Ramos (cell line): ENCODE results near the gene L3MBTL4.
"Not testable (repeated sequence)": the region's sequence is repeated elsewhere in the genome, so short reads cannot be mapped to it uniquely, and the experiment has no call there.

ENCODE experiments used
- in situ Hi-C: fragments of 300-500 bp; cut with MboI; formaldehyde crosslinking; loops from one replicate; pipeline ENCODE4 v1.14.3; 2022; ENCODE audit warnings: low sequenced_read_pairs; ENCODE audit not compliant: unreplicated experiment

The L3MBTL4 gene

DNA sequence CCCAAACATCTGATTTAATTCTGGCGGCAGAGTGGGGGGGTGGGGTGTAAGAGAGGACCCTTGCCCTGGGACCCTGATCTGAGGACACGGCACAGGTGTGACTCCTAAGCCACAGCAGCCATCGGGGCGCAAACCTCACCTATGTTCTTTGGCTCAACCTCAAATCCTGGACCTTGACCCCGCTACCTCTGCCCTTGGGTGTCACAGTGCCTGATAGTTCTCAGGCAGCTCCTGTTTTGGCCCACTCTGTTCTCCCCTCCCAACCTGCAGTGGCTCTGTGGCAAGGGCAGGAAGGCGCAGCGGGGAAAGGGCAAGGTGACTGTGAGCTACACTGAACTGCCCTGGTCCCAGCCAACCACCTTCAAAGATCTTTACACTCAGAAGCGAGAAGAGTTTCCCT lies 152.8 kb downstream of the L3MBTL4 start:
- in situ Hi-C loops: no loop called here

DNA sequence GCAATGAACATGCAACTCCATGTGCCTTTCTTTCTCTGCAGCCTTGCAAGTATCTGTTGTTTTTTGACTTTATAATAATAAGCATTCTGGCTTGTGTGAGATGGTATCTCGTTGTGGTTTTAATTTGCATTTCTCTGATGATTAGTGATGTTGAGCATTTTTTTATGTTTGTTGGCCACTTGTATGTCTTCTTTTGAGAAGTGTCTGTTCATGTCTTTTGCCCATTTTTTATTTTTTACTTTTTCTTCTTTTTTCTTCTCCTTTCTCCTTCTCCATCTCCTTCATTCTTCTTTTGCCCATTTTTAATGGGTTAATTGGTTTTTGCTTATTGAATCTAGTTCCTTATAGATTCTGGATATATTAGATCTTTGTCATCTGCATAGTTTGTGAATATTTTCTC lies 155.4 kb downstream of the L3MBTL4 start:
- in situ Hi-C loops: not testable (repeated sequence)

DNA sequence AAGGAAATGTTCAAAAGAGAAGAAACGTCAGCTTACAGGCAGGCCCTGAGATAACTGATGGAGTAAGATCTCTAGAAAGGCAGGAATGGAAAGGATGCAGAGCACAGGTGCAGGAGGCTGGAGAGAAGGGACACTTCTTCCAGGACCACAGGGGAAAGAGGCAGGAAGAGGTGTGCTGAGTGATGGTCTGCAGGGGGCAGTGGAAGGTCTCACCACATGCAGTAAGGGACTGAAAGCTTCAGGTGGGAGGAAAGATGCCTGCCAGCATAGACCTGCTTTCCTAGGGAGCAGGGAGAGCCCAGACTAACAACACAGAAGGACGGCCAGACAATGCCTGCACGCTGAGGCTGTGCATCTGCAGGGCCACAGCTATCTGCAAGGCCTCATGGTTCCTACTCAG lies 156.8 kb downstream of the L3MBTL4 start:
- in situ Hi-C loops: no loop called here

DNA sequence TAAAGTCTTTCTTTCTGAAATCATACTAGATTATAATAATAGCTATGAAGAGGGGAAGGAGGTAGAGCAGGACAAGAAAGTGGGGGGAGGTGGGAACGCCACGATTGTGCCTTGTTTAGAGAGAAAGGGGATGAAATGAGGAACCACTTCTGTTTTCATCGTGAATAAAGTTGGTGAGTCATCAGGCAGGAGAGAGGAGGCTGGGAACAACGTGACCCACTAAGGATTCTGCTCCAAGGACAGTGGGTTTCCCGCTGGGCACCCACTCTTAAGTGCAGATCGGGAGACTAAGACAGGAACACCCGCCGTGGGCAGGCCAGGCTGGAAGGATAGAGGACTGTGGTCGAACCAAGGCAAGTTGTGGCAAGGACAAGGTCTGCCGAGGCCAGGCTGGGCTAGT lies 158.2 kb downstream of the L3MBTL4 start:
- in situ Hi-C loops: no loop called here

DNA sequence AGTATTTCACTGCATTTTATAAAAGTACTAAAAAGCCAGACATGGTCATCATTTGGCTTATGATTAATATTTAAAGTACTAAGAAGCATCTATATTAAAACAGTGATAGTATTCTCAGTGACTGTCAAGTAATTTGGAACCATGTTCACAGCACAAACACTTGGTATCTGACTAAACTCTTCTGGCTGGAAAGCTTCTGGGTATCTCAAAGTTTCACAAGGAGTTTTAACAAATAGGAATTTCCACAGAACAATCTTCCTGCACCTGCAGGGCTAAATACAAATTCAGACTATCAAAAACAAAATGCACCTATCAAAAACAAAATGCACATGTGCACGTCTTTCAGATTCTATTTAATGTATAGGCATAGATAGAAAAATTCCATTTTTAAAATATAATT lies 158.8 kb downstream of the L3MBTL4 start:
- in situ Hi-C loops: no loop called here

DNA sequence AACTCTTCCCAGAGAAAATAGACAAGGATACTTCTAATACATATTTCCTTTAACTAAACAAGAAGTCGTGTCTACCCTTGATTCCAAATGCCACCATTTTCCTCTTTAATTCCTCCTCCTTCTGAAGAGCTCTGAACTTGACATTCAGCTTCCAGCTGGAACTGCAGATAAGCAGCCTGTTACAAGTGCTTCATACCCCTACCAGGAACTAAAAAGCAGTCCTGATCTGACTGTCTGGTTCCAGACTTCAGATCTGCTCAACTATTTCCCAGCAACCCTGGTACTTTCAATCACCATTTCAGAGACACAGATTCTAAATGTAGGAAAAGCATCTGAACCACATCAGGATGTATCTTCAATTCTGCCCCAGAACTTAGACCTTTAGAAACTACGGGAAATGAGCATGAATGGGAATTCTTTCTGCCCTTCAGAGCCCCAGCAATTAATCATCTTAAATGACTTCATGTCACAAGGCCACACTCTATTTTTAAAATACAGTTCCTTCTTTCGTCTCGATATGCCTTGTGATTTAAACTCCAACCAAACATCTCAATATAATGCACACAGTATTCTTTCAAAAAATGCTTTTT lies 159.5 kb downstream of the L3MBTL4 start:
- in situ Hi-C loops: no loop called here

DNA sequence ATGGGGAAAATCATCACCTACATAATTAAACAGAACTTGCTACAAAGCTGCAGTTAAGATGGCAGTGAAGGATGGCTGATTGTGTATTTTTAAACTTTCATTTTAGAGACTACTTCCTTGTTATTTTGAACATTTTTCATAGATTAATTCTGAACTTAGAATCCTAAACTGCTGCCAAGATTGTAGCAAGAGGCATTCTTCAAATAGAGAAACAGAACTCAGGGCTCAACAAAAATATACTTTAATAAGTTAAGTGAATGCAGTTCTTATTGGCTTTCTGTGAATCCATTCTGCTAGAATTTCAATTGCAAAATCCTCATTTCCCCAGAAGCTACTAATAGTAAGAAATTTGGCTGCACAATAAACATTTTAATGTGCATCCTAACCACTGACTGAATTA lies 160.3 kb downstream of the L3MBTL4 start:
- in situ Hi-C loops: no loop called here

DNA sequence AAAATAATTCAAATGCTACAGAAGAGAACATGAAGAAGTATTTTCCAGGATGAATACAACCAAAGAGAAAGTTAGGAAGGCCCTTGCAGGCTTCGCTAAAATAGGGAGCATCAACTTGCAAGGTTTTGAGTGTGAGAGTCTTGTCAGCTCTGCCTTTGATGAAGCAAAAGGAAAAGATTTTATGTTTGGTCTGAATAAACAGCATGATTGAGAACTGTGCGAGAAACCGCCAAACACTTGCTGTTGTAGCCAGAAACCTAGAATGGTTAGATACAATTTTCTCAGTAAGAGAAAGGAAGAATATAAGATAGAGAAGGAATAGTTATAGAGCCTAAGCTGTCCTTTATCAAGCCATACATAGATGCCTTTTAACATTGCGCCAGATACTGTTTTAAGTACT lies 163.6 kb downstream of the L3MBTL4 start:
- in situ Hi-C loops: no loop called here

DNA sequence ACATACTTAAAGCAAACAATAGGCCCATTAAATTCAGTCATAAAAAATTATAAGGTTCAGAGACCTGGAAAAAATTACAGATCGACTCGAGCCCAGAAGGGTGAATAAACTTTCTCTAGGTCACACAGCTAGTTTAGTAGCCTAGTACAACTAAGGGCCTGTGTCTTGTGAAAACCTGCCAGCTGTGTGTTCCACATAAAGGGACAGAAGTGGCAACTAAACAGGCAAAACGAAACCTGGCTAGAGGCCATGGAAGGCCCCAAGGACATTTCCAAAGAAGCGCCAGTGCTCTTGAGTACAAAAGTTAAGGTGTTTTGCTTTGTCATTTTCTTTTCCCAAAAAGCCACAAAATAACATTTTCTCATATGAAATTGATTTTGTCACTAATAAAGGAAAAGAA lies 164.9 kb downstream of the L3MBTL4 start:
- in situ Hi-C loops: no loop called here

DNA sequence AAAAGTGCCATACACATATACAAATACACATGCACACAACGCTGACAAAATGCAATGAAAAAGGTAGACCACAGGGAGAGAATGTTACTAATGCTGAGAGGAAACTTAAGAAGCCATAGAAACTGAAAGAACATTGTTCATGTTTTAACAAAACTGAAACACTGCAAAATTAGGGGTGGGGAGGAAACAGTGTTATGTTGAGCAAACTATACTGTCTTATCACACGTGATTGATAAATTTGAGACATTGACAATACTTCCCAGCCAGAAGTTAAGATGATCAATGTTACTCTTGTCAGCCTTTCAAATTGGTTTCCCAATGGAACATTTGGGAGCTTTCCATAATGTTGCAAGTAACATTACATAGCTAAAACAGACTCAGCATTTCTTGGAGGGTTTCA lies 165.5 kb downstream of the L3MBTL4 start:
- in situ Hi-C loops: no loop called here

DNA sequence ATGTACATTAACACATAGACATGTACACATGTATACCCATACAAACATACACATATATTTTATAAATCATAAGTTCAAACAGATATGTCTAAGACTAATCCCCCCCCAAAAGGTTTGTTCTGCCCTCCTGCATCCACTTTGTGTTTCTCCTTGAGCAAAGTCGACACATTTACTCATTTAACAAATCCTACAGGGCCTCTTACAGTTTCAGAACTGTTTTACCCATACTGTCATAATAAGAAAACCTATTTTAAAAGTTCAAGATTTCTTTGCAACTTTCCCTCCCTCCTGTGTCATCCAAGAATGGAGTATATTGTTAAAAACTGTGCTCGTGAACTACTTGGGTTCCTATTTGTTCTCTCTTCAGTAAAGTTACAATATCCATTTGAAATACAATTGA lies 166.7 kb downstream of the L3MBTL4 start:
- in situ Hi-C loops: no loop called here

DNA sequence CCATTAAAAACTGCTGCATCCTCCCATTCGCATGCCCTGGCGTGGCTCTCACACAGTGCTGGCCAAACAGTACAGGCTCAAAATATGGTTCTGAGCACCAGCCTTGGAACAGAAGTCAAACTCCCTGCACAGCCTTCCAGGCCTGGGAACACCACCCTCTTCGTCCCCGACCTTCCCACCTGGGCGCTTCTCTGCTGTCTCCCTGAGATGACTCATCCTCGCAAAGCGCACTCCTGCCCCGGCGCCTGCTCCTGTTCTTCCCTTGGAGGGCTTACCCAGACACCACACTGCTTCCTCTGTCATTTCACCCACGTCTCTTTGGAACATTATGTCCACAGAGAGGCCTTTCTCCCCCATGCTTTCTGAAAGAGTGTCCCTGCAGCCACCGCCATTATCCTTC lies 172.7 kb downstream of the L3MBTL4 start:
- in situ Hi-C loops: no loop called here

DNA sequence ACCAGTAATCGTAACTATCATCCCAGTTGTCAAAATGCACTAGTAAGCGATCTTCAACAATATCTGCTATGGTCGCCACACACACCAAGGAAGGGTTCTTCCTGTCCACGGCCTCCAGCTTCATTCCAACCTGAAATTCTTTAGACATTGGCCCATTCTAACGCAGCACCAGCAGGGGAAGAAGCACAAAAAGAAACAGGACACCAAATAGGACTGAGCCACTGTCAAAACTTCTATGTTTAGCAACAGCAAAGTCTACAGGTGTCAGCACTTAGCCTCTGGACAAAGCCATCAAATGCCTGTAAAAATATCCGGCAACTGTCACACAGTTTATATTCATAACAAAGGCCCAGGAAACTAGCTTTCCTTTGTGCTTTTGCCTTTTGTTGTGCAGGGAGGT lies 175.0 kb downstream of the L3MBTL4 start:
- in situ Hi-C loops: no loop called here

DNA sequence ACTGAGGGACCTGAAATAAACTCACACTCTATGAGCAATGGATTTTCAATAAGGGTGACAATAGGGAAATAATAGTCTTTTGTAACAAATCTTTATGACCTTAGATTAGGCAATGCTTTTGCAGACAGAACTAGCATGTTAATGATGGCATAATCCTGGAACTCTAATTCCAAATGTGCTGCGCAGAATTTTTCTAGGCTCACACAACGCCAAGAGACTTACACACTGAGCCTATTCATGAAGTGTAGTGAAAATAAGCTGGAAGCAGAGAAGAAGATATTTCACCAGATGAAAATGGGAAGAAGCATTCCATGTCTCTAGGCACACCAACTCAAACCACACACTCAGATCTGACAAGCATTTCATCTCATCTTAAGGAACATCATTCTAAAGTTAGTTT lies 178.5 kb downstream of the L3MBTL4 start:
- in situ Hi-C loops: no loop called here

DNA sequence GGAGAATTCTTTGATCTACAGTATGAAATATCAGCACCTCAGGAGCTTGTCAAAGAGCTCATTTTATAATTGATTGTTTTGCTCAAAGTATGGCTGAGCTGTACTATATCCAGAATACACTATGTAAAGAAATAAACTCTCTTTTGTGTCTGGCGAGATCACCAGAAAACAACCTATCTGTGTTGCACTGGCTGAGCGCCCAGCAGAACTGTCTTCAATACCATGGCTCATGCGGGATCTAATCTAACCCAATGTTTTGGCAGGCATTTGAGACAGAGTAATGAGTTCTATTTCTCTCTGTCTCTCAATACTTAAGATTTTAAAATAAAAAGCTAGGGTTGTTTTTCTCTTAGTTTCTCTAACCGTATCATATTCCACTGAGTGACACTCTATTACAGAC lies 192.4 kb downstream of the L3MBTL4 start:
- in situ Hi-C loops: no loop called here

DNA sequence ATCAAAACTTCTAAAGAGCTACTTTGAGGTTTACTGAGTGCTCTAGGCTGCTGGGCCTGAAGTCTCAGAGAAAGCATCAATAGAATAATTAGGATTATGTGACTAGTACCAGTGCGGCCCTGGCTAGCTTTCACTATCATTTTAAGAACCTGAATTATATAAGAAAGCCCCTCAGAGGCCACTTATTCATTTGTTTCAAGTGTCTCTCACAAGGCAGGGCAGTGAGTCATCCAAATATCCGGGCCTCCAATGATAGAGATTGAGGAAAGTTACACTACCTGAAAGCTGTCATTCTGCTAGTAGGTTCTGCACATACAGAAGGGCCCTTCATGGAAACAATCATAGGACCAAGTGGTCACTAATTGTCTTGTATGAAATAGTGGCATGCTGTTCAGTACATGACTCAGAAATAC lies 193.1 kb downstream of the L3MBTL4 start:
- in situ Hi-C loops: no loop called here

DNA sequence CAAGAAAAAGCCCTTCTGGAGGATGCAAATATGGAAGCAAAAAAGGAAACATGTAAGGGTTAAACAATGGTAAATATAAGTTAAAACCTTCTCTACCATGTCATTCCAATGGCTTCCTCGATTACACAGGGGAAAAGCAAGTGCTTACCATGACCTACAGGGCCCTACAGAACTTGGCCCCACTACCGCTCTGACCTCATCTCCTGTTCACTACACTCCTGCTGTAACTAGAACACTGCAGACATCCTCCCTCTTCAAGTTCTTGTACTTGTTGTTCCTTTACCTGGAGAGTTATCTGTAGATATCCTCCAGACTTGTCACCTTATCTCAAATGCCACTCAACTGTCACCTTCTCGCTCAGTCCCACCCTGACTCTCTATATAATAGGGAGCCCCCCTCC lies 194.6 kb downstream of the L3MBTL4 start:
- in situ Hi-C loops: no loop called here

DNA sequence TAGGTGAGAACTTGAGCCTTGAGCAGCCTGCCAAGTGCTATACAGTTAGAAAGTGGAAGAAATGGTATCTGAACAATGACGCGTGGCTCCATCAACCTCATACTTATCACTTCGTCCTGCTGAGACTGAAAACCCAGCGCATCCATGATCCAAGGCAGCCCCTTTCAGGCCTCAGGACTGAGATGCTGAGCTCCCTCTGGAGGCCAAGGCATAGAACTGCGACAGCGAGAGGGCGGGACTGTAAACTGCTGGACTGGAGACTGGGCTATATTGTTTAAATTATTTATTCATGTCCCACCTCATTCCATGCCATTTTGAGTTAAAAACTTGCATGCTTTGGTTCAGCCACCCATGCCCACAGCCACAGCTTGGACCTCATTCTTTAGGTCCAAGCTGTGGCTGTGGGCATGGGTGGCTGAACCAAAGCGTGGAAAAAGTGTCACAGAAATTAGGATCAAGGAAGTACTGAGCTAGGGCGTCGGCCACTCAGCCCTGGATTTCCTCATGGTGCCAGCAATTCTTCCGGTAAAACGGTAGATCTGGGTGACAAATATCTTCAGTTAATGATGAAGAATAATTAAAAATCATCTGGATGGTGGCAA lies 195.5 kb downstream of the L3MBTL4 start:
- in situ Hi-C loops: no loop called here

DNA sequence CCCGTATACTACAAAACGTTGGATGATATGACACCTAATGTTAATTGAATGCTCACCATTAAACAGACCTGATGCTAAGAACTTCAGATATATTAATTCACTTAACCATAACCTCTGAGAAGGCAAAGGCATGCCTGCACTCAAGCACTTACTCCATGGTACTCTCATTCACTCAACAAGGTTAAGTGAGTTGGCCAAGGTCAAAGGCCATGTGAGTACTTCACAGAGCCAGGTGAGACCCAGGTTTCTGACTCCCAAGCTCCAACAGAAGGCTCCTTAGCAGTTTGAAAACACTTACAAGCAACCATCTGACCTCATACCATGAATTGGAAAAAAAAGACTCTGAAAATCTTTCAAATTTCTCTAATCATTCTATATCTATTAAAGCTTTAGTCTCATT lies 198.8 kb downstream of the L3MBTL4 start:
- in situ Hi-C loops: no loop called here

DNA sequence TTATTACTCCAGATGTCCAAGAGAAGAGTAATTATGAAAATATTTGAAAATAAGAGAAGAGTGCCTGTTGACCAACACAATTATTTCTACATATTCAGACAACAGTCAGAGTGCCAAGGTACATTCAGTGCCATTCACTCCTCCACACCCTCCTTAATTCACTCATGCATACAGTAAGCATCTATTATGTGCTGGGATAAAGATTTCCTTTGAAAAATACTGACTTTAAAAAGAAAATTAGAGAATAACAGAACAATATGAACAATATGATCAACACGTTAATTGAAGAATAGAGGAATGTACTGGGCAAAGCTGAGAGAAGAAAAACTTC lies 203.6 kb downstream of the L3MBTL4 start:
- in situ Hi-C loops: no loop called here

DNA sequence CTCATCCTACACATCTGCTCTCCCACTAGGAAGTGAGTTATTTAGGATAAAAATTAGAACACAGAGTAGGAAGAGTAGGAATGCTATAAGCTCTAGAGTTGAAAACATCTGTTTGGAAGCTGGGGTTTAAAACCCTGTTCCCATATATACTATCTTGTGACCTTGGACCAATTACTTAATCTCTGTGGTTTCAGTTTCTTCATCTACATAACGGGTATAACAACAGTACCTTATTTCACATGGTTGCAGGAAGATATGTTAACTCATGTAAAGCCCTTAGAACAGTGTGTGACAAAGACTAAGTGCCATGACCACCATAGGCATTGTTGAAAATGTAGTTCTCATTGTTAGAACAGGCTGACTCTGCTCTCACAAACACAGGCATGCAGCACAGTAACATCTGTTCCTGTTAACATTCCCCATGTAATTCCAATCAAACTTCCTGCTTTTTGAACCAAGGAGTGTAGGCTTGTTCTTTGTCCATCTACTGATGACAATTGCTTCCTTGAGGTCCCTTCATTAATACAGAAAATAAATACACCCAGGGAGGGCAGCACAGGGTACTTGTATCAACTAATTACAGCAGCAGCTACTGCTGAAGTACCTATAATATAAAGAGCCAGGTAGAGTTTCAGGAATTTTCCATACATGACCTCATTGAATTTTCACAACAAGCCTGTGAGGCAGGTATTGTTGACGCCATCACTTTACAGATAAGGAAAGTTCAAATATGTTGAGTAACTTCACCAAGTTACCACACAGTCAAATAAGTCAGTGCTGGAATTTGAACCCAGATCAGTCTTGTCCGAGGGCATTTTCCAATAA lies 204.2 kb downstream of the L3MBTL4 start:
- in situ Hi-C loops: no loop called here

DNA sequence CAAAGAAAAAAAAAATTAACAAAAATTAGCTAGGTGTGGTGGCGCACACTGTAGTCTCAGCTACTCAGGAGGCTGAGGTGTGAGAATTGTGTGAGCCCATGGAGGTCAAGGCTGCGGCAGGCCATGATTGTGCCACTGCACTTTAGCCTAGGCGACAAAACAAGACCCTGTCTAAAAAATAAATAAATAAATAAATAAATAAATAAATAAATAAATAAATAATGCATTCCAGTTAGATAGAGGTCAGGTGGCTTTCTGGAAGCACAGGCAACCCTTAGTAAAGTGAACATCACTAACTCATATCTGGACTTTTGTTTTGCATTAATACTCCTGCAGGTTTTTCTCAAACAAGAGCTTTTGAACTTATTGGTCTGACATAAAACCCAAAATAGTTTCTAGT lies 206.8 kb downstream of the L3MBTL4 start:
- in situ Hi-C loops: no loop called here
